ENCODE data around the gene ANKIB1.

ANKIB1 gene

GRCh38 chr7:92275327-92275726 lies 29.6 kb downstream of the ANKIB1 start:
- TF ChIP-seq ZNF514 (tag by site-specific recombination; IDR thresholded peaks at IDR 0.05) = no peak
- no peak overlapping the region for H3K4me3 ChIP-seq (ENCODE audit: low read depth, low read length)
- H3K9me3 ChIP-seq (ENCODE audit: control insufficient read depth, insufficient read depth, low read depth, low read length) = no peaks in the 10 kb centered on the region
- no peaks in the 10 kb centered on the region for H3K4me1 ChIP-seq (ENCODE audit: control insufficient read depth, insufficient read depth, low read length)
- no peaks in the 10 kb centered on the region for H3K36me3 ChIP-seq (ENCODE audit: control insufficient read depth in 2 of 2, insufficient read depth in 1 of 2, low read length in 2 of 2)
- CTCF ChIA-PET = no interaction called here
- POLR2A ChIA-PET = no interaction called here
- H3K27ac ChIP-seq (ENCODE audit: extremely low read depth, low read depth, low read length) = no peak overlapping the region

- Histone ChIP-seq H3K9me3 (ENCODE audit: control insufficient read depth, insufficient read depth, low read depth, low read length) (no peaks in the 10 kb centered on the region), H3K4me1 (ENCODE audit: control insufficient read depth, insufficient read depth, low read length) (no peaks in the 10 kb centered on the region), H3K27ac (ENCODE audit: extremely low read depth, low read depth, low read length) (no peak overlapping the region), H3K36me3 (ENCODE audit: control insufficient read depth in 2 of 2, insufficient read depth in 1 of 2, low read length in 2 of 2) (no peaks in the 10 kb centered on the region), H3K4me3 (ENCODE audit: low read depth, low read length) (no peak overlapping the region)
- TF ChIP-seq ZNF561 (tag by site-specific recombination; IDR thresholded peaks at IDR 0.05; ENCODE audit: borderline replicate concordance) (no peak), GFI1B (tag by site-specific recombination; IDR thresholded peaks at IDR 0.05) (no peak), HOXC10 (CRISPR knock-in tag; IDR thresholded peaks at IDR 0.05) (no peak), ZNF830 (tag by site-specific recombination; IDR thresholded peaks at IDR 0.05; ENCODE audit: low read depth) (no peak), ZNF677 (tag by site-specific recombination; IDR thresholded peaks at IDR 0.05) (no peak), OVOL3 (tag by site-specific recombination; IDR thresholded peaks at IDR 0.05) (no peak), KLF10 (tag by site-specific recombination; IDR thresholded peaks at IDR 0.05) (no peak), ZNF335 (tag by site-specific recombination; conservative IDR thresholded peaks at IDR 0.05) (no peak), ZIC2 (tag by site-specific recombination; IDR thresholded peaks at IDR 0.05) (no peak), MEIS1 (CRISPR knock-in tag; IDR thresholded peaks at IDR 0.05; ENCODE audit: borderline replicate concordance) (no peak), ZBTB48 (tag by site-specific recombination; IDR thresholded peaks at IDR 0.05) (no peak), ELK4 (IDR thresholded peaks at IDR 0.05; ENCODE audit: borderline replicate concordance, low read depth, low read length) (no peak), ZNF501 (tag by site-specific recombination; IDR thresholded peaks at IDR 0.05) (no peak), ZNF37A (tag by site-specific recombination; IDR thresholded peaks at IDR 0.05) (no peak), PRDM10 (tag by site-specific recombination; IDR thresholded peaks at IDR 0.05) (no peak), ZNF514 (tag by site-specific recombination; IDR thresholded peaks at IDR 0.05) (no peak)
- CTCF ChIA-PET = no interaction called here
- POLR2A ChIA-PET = no interaction called here
Observed at GRCh38 chr7:92276460-92276864, 30.7 kb downstream of the ANKIB1 start.

- ChIA-PET CTCF (no interaction called here), POLR2A (interaction anchor here (1.4 kb wide), 1 partner anchor 34 kb away, joined by 5 read pairs; the partner anchor contains the start of genes ANKIB1 and KRIT1)
- Histone ChIP-seq H3K4me3 (ENCODE audit: low read depth, low read length) (no peak overlapping the region), H3K27ac (ENCODE audit: extremely low read depth, low read depth, low read length) (no peak overlapping the region), H3K9me3 (ENCODE audit: control insufficient read depth, insufficient read depth, low read depth, low read length) (no peaks in the 10 kb centered on the region), H3K4me1 (ENCODE audit: control insufficient read depth, insufficient read depth, low read length) (peaks cover 9% of the 10 kb centered on the region; the same call in 1 of the 2 replicates), H3K36me3 (ENCODE audit: control insufficient read depth in 2 of 2, insufficient read depth in 1 of 2, low read length in 2 of 2) (no peaks in the 10 kb centered on the region)
- peak; percentile 18; the same call in 1 of the 2 replicates for TF ChIP-seq ZIC2 (tag by site-specific recombination; IDR thresholded peaks at IDR 0.05)
- TF ChIP-seq ZNF449 (tag by site-specific recombination; IDR thresholded peaks at IDR 0.05) = no peak
Observed at GRCh38 chr7:92279396-92280031, 33.7 kb downstream of the ANKIB1 start.

Measured in HEK293 (cell line).